Measurements from ENCODE around the gene MAGOH.

MAGOH gene

GRCh38 chr1:53197291-53198200 is 40.8 kb downstream of the MAGOH start:
- TF ChIP-seq, protein P1, sequence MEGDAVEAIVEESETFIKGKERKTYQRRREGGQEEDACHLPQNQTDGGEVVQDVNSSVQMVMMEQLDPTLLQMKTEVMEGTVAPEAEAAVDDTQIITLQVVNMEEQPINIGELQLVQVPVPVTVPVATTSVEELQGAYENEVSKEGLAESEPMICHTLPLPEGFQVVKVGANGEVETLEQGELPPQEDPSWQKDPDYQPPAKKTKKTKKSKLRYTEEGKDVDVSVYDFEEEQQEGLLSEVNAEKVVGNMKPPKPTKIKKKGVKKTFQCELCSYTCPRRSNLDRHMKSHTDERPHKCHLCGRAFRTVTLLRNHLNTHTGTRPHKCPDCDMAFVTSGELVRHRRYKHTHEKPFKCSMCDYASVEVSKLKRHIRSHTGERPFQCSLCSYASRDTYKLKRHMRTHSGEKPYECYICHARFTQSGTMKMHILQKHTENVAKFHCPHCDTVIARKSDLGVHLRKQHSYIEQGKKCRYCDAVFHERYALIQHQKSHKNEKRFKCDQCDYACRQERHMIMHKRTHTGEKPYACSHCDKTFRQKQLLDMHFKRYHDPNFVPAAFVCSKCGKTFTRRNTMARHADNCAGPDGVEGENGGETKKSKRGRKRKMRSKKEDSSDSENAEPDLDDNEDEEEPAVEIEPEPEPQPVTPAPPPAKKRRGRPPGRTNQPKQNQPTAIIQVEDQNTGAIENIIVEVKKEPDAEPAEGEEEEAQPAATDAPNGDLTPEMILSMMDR (IDR thresholded peaks at IDR 0.05) = no peak

- TF ChIP-seq, protein P1 (IDR thresholded peaks at IDR 0.05) = no peak
These were observed 41.6 kb downstream of the MAGOH start, which contains the start of gene CPT2 for GRCh38 chr1:53196485-53197290. Gene CPT2, plus strand, starts transcription at chr1:53196824. Its CDS starts 120 bp downstream, at chr1:53196944.

DNA sequence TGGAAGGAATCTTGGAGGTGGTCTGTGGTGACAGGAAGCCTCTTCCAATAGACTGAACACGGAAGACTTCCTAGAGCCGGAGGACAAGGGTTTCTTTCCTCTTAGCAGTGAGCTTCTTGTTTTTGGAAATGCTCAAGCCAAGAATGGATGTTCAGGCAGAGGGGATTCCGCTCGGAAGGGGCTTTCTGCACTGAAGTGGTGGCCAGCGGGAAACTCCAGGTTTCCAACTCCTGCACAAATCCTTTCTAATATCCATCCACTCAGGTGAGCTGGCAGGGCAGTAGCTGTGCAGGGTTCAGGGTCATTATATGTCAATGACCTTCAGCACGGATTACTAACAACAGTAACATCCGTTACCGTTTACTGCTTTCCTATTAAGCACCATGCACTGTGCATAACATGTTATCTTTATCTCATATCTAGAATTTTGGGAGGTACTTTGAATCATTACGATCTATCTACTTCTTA is 42.3 kb downstream of the MAGOH start:
- TF ChIP-seq, protein P1 (IDR thresholded peaks at IDR 0.05) = no peak

DNA sequence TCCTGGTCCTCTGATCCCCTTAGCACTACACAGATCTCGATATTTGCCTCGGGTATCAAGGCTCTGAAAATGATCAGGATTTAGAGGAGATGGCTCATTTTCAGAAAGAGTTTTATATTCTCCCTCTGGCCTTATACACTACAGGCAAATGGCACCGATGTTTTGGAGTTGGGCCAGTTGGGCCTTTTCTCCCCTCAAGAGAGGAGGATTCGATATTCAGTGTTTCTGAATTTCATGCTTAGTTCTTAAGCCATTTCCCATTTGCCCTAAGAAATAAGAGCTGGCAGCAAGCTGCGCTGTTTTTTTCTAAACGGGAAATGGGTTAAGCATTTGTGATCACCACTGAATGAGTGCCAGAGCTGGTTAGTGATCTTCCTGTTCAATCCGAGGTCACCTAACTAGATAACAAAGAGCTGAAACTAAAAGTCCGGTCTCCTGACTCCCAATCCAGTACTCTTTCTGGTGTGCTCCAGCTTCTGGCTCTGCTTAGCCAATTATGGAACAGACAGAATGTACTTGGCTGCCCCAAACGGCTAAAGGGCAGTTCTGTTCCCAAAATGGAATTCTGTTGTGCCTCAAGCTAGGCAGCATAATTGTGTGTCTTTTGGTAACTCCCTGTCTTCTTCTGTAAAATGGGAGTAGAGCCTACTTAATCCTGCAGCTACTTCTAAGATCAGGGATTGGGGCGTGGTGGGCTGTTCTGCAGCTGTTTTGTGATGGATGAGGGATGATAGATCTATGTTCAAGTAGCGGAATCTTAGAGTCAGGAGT is 42.9 kb downstream of the MAGOH start:
- TF ChIP-seq, protein P1 (IDR thresholded peaks at IDR 0.05) = no peak

GRCh38 chr1:53190210-53190611 is 48.1 kb downstream of the MAGOH start:
- TF ChIP-seq, protein P1 (IDR thresholded peaks at IDR 0.05) = no peak

- TF ChIP-seq, protein P1 (IDR thresholded peaks at IDR 0.05) = no peak
These were observed 49.3 kb downstream of the MAGOH start for GRCh38 chr1:53189061-53189460.

- TF ChIP-seq, protein P1 (IDR thresholded peaks at IDR 0.05) = no peak
These were observed 50.2 kb downstream of the MAGOH start for GRCh38 chr1:53188099-53188498.
